HG03575 (cell line): ENCODE results near the gene ADGRV1.

Source experiments
- ATAC-seq: cut with Tn5 transposase; IDR thresholded peaks from one replicate; pipeline ENCODE4 v1.9.1; 2021; ENCODE audit not compliant: unreplicated experiment, insufficient number of reproducible peaks, low FRiP score; ENCODE audit errors: extremely low read depth

ADGRV1 gene

GRCh38 chr5:90558344-90559192 lies at the start of gene ADGRV1:
Gene ADGRV1, plus strand, starts transcription at chr5:90558797. Its CDS starts 99 bp downstream, at chr5:90558896.
- ATAC-seq, result no peak

GRCh38 chr5:90510438-90510837 lies 48.2 kb upstream of the ADGRV1 start:
- no peak for ATAC-seq

- no peak for ATAC-seq
Observed at GRCh38 chr5:90514520-90514919, 44.1 kb upstream of the ADGRV1 start.

GRCh38 chr5:90518661-90519060 lies 39.9 kb upstream of the ADGRV1 start:
- no peak for ATAC-seq

- no peak for ATAC-seq
Observed at GRCh38 chr5:90519081-90519480, 39.5 kb upstream of the ADGRV1 start.

- ATAC-seq, result no peak
Observed at GRCh38 chr5:90528601-90529193, 29.9 kb upstream of the ADGRV1 start.

- ATAC-seq, result peak; percentile 67
Observed at GRCh38 chr5:90529194-90529938, 29.2 kb upstream of the ADGRV1 start, which contains the start of gene LYSMD3. Gene LYSMD3, minus strand, starts transcription at chr5:90529584. Its CDS starts 4,295 bp downstream, at chr5:90525289.

- ATAC-seq, result peak; percentile 25
Observed at GRCh38 chr5:90529939-90530677, 28.5 kb upstream of the ADGRV1 start.

- ATAC-seq, result no peak
Observed at GRCh38 chr5:90530736-90531487, 27.7 kb upstream of the ADGRV1 start.

- ATAC-seq, result no peak
Observed at GRCh38 chr5:90533794-90534193, 24.8 kb upstream of the ADGRV1 start.

- ATAC-seq, result no peak
Observed at GRCh38 chr5:90534922-90535321, 23.7 kb upstream of the ADGRV1 start.

- no peak for ATAC-seq
Observed at GRCh38 chr5:90542827-90543519, 15.6 kb upstream of the ADGRV1 start.

GRCh38 chr5:90545511-90545910 lies 13.1 kb upstream of the ADGRV1 start:
- no peak for ATAC-seq

- no peak for ATAC-seq
Observed at GRCh38 chr5:90546216-90546837, 12.3 kb upstream of the ADGRV1 start.

GRCh38 chr5:90547072-90547536 lies 11.5 kb upstream of the ADGRV1 start:
- ATAC-seq, result no peak

GRCh38 chr5:90548069-90548593 lies 10.5 kb upstream of the ADGRV1 start:
- ATAC-seq, result no peak

- no peak for ATAC-seq
Observed at GRCh38 chr5:90549223-90549622, 9.4 kb upstream of the ADGRV1 start.
